Transverse colon (tissue), 4 donors: Measurements from ENCODE around the gene TTBK1.

Experiments
- POLR2A ChIP-seq: fragments of 450-650 bp; IDR thresholded peaks from one replicate; pipeline ENCODE4 v1.6.1; 2016; ENCODE audit warnings: antibody characterized with exemption, mild to moderate bottlenecking, moderate library complexity
- POLR2AphosphoS5 ChIP-seq, 3 donors: sonication (generic); formaldehyde crosslinking; IDR thresholded peaks; one replicate each; pipeline ENCODE4 v1.6.1; 2016; ENCODE audit warnings: antibody characterized with exemption in 3 of 3
- TF ChIP-seq, protein P1 (sequence below), 5 experiments: fragments of 200-600 bp in 3 of 5; fragments of 450-650 bp in 2 of 5; sonication (generic) in 3 of 5; IDR thresholded peaks; 1 replicate in 2 of 5; 2 replicates in 3 of 5; pipeline ENCODE4 v1.5.1; 2016 to 2017; ENCODE audit warnings: antibody characterized with exemption in 5 of 5, inconsistent platforms in 3 of 5, mild to moderate bottlenecking in 2 of 5, moderate library complexity in 1 of 5

DNA sequence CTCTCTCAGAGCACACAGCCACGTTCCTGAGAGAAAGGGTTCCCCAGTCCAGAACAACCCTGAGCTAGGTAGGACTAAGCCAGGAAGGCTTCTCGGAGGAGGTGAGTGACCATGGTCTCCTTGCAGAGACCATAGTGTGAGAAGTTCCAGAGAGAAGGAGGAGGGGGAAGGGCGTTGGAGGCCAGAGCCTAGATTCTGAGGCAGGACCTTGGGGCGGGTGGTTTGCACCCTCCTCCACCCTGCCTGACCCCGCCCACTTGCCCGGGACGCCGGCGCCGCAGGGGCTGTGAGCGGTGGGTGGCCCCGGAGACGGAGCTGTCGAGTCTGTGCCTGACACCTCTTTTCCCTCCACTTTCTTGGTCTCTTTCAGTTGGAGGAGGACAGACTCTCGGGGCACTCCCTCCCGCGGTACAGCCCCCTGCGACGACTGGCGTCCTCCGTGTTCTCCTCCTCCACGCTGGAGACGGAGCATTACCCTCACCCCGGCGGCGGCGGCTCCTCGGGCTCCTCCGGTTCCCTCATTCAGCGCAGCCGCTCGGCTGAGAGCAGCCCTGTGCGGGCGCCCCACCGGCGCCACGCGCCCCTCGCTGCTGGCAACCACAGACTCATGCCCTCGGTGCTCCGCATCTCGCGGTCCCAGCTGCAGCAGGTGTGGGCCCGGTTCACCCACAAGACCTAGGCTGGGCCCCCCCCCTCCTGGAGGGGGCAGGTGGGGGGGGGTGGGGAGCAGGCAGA, 26.2 kb downstream of the TTBK1 start:
- peak; percentile 43 for TF ChIP-seq POLR2A
- TF ChIP-seq, protein P1, sequence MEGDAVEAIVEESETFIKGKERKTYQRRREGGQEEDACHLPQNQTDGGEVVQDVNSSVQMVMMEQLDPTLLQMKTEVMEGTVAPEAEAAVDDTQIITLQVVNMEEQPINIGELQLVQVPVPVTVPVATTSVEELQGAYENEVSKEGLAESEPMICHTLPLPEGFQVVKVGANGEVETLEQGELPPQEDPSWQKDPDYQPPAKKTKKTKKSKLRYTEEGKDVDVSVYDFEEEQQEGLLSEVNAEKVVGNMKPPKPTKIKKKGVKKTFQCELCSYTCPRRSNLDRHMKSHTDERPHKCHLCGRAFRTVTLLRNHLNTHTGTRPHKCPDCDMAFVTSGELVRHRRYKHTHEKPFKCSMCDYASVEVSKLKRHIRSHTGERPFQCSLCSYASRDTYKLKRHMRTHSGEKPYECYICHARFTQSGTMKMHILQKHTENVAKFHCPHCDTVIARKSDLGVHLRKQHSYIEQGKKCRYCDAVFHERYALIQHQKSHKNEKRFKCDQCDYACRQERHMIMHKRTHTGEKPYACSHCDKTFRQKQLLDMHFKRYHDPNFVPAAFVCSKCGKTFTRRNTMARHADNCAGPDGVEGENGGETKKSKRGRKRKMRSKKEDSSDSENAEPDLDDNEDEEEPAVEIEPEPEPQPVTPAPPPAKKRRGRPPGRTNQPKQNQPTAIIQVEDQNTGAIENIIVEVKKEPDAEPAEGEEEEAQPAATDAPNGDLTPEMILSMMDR (IDR thresholded peaks at IDR 0.05) = no peak
- TF ChIP-seq POLR2AphosphoS5 (IDR thresholded peaks at IDR 0.05) = peak in 2 of 3 donors; percentile 36 to 48
